HG02970 (cell line): Measurements from ENCODE around the gene C3orf52.
"Not testable (repeated sequence)": the region's sequence is repeated elsewhere in the genome, so short reads cannot be mapped to it uniquely, and the experiment has no call there.

Experiments used
- ATAC-seq: cut with Tn5 transposase; IDR thresholded peaks from one replicate; pipeline ENCODE4 v1.9.1; 2021; ENCODE audit warnings: mild to moderate bottlenecking, moderate library complexity, moderate number of reproducible peaks; ENCODE audit not compliant: unreplicated experiment, low FRiP score

C3orf52 gene

DNA sequence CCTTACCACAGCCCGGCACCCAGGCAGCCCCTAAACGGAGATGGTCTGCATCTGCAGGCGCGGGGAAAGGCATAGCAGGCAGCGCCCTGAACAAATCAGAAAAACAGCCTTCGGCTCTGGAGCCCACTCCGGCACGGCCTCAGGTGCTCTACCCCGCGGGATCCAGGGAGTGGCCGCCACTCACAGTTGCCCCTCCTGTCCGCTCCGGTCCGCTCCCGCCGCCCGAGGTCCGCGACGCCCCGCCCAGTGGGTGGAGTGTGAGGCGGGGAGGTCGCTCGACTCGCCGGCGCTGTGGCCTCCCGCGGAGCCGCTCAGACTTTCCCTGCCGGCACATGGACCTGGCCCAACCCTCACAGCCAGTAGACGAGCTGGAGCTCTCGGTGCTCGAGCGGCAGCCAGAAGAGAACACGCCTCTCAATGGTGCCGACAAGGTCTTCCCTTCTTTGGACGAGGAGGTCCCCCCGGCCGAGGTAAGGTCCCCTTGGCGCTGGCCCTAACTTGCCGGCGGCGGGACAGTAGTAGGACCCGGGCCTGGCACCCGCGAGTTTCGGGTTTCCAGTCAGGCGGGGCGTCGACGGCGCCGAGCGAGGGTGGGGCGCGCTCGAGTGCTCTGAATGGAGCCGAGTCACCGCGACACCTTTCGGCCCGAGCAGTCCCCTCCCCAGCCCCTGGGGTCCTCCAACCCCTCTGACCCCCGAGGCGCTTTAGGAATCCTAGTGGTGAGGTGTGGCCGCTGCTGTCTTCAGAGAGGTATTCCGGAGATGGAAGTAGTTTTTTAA lies at the start of gene C3orf52:
TSS of gene C3orf52 (plus strand) at position 314 of the 779 bp plus-strand sequence. CDS start at position 333, 19 bp downstream.
- ATAC-seq, result peak; percentile 73

DNA sequence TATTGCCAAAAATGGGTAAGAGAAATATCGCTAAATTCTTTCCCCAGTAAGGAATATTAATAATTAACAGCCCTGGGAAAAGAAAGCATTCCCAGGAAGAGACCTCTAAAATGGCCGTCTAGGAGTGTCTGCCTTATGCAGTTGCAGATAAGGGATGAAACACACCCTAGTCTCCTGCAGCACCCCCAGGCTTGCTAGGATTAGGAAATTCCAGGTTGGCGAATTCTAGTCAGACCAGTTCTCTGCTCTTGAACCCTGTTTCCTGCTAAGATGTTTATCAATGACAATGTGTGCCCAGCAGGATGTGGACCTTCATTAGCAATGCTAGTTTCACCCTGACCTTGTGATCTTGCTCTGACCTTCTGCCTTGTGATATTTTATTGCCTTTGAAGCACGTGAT lies 49.0 kb upstream of the C3orf52 start:
- ATAC-seq, result not testable (repeated sequence)

DNA sequence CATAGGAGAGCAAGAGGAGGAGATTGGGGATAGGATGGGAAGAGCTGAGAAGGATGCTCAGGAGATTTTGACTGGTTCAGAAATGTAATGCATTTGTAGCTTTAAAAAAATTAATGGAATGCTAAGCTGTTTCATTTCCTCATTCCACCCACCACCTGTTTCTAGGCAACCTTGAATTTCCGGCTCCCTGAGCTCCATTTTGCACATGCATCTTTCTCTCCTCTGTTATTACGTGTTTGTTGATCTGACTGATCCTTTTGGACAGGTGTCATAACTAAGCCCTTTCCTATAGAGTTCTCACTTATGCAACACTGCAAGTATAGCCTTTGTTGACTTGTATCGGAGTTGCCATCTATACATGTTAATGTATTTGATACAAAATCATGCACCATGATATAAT lies 47.3 kb upstream of the C3orf52 start:
- no peak for ATAC-seq

GRCh38 chr3:112041321-112041720 lies 44.9 kb upstream of the C3orf52 start:
- ATAC-seq, result no peak

- no peak for ATAC-seq
These were observed 43.3 kb upstream of the C3orf52 start for GRCh38 chr3:112042842-112043280.

DNA sequence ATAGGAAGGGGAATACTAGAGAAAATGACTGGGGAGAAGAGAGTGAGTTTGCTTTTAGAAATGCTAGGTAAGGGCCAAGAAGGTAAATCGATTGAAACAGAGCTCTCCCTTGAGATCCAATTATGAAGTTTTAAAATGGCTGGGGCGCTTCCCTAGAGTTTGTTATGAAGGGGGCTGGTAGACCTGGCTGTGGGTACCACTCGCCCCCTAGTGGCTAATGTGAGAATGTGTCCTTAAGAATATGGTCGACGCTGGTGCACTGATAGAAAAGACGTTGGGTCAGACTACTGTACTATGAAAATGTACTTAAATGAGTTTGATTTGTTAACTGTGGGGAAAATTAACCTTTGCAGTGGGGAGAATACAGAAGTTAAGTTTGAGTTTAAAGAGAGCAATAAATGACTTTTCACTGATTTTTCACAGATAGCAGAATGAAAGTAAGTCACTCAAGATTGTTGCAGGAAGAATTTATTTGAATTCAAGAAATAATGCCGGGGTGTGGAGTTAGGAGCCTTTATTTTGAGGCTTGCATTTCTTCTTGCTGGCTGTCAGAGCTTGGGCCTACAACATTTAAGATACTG lies 42.5 kb upstream of the C3orf52 start:
- peak; percentile 77 for ATAC-seq

DNA sequence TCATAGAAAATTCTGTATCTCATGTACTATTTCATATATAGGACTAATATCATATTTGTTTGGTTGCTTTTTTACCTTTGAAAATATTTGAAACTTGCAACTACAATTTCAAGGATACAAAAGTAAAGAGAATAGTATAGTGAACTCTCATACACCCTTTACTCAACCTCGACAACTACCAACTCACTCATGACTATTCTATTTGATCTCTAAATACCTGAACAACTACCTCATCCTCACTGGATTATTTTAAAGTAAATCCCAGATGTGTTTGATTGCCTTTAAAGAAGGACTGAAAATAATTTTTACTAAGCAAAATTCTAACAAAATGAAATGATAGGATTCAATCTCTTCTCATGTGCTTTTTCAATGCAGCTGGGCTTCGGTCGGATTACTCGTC lies 39.6 kb upstream of the C3orf52 start:
- no peak for ATAC-seq

GRCh38 chr3:112047264-112047663 lies 38.9 kb upstream of the C3orf52 start:
- ATAC-seq, result no peak

DNA sequence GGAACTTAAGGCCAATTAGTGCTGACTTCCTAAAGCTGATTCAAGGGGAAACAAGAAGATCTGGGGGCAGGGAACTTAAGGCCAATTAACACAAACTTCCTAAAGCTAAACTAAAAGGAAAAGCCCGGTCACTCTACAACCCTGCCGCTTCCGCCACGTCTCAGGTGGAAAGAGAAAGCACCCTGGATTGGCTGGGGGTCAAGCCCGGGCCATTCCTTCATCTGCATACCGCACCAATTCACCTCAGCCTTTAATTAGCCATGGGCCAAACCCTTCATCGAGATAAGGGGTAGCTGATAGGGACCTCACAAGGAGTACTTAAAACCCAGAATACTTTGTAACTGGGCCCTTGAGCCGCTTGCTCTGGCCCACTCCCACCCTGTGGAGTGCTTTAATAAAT lies 37.3 kb upstream of the C3orf52 start:
- ATAC-seq, result no peak

DNA sequence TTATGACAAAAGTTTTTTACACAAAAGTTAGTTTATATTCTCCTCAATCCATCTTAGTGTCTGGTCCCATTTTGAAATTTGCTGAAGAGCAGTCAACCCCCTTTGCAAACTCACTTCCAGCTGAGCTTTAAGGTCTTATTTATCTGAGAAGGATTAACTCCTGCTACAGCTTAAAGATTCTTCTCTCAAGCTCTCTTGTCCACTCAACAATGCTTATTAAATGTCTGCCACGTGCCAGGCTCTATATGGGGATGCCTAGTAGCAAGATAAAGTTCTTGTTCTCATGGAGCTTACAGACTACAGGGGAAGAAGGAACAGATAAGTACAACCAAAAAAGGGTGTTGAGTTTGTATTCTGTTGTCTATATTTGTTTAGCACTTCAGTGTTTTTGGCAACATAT lies 33.0 kb upstream of the C3orf52 start:
- no peak for ATAC-seq

- ATAC-seq, result no peak
These were observed 29.7 kb upstream of the C3orf52 start for GRCh38 chr3:112056451-112056929.

DNA sequence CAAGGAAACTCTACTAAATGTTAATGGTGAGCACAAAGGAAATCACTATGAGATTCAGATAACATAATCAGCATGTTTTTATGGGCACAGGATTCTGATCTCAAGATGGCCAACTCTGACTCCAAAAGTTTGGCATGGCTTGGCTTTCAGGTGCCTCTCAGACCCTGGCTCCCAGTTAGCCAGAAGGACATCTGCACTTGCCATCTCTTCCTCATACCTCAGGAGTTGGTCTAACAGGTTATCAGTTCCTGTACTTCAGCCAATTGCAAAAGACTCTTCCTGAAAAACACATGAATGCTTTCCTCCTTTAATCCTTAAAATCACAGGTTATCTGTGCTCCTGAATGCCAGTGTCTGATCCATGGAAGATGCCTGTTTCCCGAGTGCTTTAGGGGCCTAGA lies 26.7 kb upstream of the C3orf52 start:
- no peak for ATAC-seq

DNA sequence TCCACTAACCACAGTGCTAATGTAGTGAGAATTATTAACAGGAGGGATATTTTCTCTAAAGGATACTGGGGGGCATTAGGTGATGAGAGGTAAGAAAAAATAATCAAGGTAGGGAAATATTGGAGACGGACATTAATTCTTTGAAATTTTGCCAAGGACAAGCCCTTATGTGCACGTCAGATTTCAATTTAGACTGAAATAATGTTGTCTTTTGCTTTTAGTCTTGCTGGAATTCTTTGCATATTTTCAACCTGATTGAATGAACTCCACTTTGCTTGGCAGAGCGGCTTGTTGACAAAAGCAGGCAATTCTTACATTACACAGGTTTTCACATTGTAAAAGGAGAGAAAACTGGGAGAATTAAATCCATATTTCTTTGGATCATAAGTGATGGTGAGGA lies 25.0 kb upstream of the C3orf52 start:
- ATAC-seq, result no peak

- ATAC-seq, result not testable (repeated sequence)
These were observed 13.7 kb upstream of the C3orf52 start for GRCh38 chr3:112072387-112073060.

- no peak for ATAC-seq
These were observed 12.2 kb upstream of the C3orf52 start for GRCh38 chr3:112074006-112074405.

DNA sequence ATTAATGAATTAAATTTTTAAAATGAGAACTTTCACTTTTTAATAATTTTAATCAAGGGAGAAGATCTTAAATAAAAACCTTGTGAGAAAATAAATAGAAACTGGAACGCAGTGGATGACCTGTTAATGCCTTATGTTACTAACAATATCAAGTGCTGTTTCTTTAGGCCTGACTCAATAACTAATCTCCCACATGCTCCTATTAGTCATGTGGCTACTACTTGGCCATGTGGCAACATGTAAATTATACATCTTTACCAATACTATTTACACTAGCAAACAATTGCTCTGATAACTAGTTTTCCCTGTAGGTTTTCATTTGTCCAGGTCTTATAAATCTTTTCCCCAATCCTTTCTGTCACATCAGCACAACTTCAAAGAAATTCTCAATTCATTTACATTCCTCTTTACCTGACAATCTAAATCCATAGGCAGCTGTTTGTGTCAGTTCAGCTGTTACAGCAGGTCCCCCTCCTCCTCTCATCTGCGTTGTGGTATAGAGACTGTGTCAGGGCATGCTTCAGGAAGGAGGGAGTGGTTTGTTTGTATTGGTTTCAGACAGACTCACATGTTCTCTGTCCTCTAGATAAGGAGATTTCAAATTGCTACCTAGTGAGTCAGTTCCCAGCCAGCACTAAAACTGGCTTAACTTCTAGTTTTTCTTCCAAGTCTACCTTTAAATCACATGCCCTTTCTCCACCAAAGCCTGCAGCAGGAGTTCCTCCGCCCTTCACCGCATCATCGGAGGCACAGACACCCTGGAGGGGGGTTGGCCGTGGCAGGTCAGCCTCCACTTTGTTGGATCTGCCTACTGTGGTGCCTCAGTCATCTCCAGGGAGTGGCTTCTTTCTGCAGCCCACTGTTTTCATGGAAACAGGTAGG lies 11.3 kb upstream of the C3orf52 start:
- ATAC-seq, result no peak

GRCh38 chr3:112078125-112079083 lies 7.8 kb upstream of the C3orf52 start:
- no peak for ATAC-seq

DNA sequence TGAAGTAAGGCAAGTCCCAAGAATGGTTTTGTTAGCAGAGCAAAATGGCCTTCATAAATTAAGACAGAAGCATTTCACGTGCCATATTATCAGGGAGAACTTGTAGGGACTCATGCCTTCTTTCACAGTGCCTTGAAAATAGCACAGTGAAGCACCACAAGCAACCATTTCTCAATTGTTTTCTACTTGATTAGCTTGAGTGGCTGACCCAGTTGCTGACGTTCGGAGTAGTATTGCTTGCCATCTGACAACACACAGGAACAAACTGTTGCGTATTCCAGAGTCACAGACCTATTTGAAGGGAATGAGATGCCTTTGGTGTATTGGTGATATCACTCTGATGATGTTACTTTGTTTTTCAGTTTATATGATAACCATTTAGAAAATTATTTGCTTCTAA lies 3.0 kb upstream of the C3orf52 start:
- no peak for ATAC-seq

DNA sequence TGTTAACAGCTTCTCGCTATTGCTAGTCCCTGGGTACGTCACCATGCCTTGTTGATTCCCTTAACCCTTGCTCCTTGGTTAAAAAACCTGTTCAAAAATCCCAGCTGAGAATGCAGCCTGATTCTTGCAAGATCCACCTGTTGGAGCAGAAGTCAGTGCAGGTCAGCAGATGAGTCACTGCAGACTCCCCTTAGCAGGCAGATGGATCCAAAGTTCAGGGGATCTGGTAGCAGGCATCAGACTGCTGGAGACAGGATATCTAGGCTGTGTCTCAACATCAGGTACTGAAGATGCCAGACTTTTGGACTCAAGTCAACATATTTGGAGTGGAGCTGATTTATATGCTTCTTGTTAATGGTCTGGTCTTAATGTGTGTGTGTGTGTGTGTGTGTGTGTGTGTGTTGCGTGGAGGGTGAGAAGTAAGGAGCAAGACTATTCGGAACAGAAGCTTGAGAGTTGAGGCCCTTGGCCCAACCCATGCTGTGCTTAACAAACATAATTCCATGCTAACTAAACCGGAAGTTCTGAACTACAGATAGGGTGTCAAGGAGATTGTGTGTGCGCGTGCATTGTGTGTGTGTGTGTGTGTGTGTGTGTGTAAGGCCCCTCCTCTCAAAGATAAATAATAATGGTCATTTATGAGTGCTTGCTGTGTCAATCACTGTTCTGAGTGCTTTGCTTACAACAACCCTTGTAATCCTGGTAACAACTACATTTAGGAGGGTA lies 1.0 kb upstream of the C3orf52 start:
- no peak for ATAC-seq
